Measurements from ENCODE around the gene LTBP3.

DNA sequence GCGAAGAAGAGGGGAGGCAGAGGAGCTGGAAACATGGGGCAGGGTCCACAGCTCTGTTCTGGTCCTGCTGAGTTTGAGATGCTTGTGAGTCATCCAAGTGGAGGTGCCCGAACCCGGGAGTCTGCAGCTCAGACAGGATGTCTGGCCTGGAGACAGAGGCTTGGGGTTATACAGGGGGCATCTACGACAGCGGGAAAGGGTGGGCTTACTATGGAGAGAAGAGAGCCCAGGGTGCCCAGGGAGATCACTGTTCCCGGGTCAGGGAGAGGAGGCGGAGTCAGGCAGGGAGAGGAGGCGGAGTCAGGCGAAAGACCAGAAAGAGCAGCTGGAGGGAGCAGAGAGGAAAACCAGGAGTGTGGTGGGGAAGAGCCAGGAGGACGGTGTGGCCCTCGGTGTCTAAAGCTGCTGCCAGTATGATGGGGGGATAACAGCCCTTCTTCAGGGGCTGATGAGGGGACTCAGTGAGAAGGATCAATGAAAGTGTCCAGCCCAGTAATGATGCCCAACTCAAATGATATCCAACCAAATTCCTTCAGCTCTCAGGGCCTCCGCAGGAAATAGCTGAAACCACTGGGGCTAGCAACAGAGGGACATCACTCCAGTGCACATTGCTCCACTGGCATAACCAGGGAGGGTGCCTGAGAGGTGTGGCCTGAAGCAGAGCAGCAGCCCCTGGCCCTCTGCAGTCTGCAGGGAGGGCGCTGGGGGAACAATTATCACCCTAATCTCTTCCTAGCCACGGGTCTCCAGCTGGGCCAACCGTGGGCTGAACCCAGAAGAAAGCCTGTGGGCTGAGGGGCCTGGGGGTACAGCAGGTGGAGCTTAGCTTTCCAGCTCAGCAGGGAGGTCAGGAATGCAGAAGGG is 2.6 kb upstream of the LTBP3 start:
- TF ChIP-seq CTBP1 (IDR thresholded peaks at IDR 0.05; ENCODE audit: borderline replicate concordance) (no peak), SUZ12 (IDR thresholded peaks at IDR 0.05) (no peak), FOXM1 (IDR thresholded peaks at IDR 0.05; ENCODE audit: borderline replicate concordance) (no peak), TARDBP (IDR thresholded peaks at IDR 0.05) (no peak), HDGF (IDR thresholded peaks at IDR 0.05; ENCODE audit: borderline replicate concordance) (no peak), SP1 (IDR thresholded peaks at IDR 0.05) (no peak), ARNT (IDR thresholded peaks at IDR 0.05) (no peak), NFRKB (IDR thresholded peaks at IDR 0.05) (no peak), L3MBTL2 (conservative IDR thresholded peaks at IDR 0.05) (no peak), FOXA1 (IDR thresholded peaks at IDR 0.05) (no peak)
- TF ChIP-seq, protein P1, sequence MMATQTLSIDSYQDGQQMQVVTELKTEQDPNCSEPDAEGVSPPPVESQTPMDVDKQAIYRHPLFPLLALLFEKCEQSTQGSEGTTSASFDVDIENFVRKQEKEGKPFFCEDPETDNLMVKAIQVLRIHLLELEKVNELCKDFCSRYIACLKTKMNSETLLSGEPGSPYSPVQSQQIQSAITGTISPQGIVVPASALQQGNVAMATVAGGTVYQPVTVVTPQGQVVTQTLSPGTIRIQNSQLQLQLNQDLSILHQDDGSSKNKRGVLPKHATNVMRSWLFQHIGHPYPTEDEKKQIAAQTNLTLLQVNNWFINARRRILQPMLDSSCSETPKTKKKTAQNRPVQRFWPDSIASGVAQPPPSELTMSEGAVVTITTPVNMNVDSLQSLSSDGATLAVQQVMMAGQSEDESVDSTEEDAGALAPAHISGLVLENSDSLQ (IDR thresholded peaks at IDR 0.05): no peak

Data from HEK293T (cell line).